WTC11 (cell line): ENCODE results near the gene VASN. TPM values are rescaled to one million over a fixed set of nuclear protein-coding genes. Genes with fewer than 3 reads are reported as not detected.

Experiments used
- ATAC-seq: fragments of 200-7000 bp; cut with Tn5 transposase; 2 replicates; pipeline ENCODE4 v1.10.0; 2021; ENCODE audit warnings: mild to moderate bottlenecking, moderate library complexity
- CTCF ChIA-PET: fragments of 300-600 bp; sonication (Branson Sonifier 250); formaldehyde crosslinking; loops from one replicate; lab custom pipeline; 2021; ENCODE audit warnings: antibody characterized with exemption; lab: Charles Lee
- POLR2A ChIA-PET: fragments of 350-600 bp; sonication (Branson Sonifier 250); formaldehyde crosslinking; loops from one replicate; lab custom pipeline; 2021; ENCODE audit warnings: antibody characterized with exemption; lab: Charles Lee
- DNase-seq: peaks from one replicate; pipeline ENCODE4 v3.0.0; 2021; ENCODE audit warnings: low spot score
- H3K27ac Mint-ChIP-seq: 2 replicates; pipeline ENCODE4 v1.8.0; 2021; ENCODE audit warnings: mixed read lengths
- H3K27me3 Mint-ChIP-seq: 2 replicates; pipeline ENCODE4 v1.8.0; 2021; ENCODE audit warnings: low read depth, mild to moderate bottlenecking, moderate library complexity, mixed read lengths
- H3K36me3 Mint-ChIP-seq: 2 replicates; pipeline ENCODE4 v1.8.0; 2021; ENCODE audit warnings: mixed read lengths
- H3K4me1 Mint-ChIP-seq: 2 replicates; pipeline ENCODE4 v1.8.0; 2022; ENCODE audit warnings: mixed read lengths
- H3K4me3 Mint-ChIP-seq: 2 replicates; pipeline ENCODE4 v1.8.0; 2021; ENCODE audit warnings: mild to moderate bottlenecking, moderate library complexity, mixed read lengths
- H3K9me3 Mint-ChIP-seq: 2 replicates; pipeline ENCODE4 v1.8.0; 2021; ENCODE audit warnings: mixed read lengths
- ATF1 ChIP-seq: sonication (generic); formaldehyde crosslinking; IDR thresholded peaks from 2 replicates; pipeline ENCODE4 v1.8.1; 2023; ENCODE audit warnings: mild to moderate bottlenecking, moderate library complexity, missing genetic modification reagents
- ATF2 ChIP-seq: sonication (generic); formaldehyde crosslinking; IDR thresholded peaks from 2 replicates; pipeline ENCODE4 v1.8.1; 2022; ENCODE audit warnings: low read depth, missing genetic modification reagents, borderline replicate concordance
- E2F1 ChIP-seq: sonication (generic); formaldehyde crosslinking; IDR thresholded peaks from 2 replicates; pipeline ENCODE4 v1.8.0; 2022; ENCODE audit warnings: mild to moderate bottlenecking, missing genetic modification reagents
- EMX1 ChIP-seq: fragments of 250-450 bp; sonication (Bioruptor Pico); IDR thresholded peaks from 2 replicates; pipeline ENCODE4 v1.8.0; 2021; ENCODE audit warnings: mild to moderate bottlenecking
- ESRRA ChIP-seq: sonication (generic); formaldehyde crosslinking; IDR thresholded peaks from 2 replicates; pipeline ENCODE4 v1.8.1; 2022; ENCODE audit warnings: mild to moderate bottlenecking, missing genetic modification reagents, borderline replicate concordance
- KAT7 ChIP-seq: sonication (generic); formaldehyde crosslinking; IDR thresholded peaks from 2 replicates; pipeline ENCODE4 v1.8.1; 2023; ENCODE audit warnings: missing genetic modification reagents, mild to moderate bottlenecking, borderline replicate concordance
- NR1H2 ChIP-seq: sonication (generic); formaldehyde crosslinking; IDR thresholded peaks from 2 replicates; pipeline ENCODE4 v1.9.0; 2021; ENCODE audit warnings: mild to moderate bottlenecking, moderate library complexity, missing genetic modification reagents
- OVOL2 ChIP-seq: fragments of 250-450 bp; sonication (Bioruptor Pico); IDR thresholded peaks from 2 replicates; pipeline ENCODE4 v1.9.0; 2021; ENCODE audit warnings: mild to moderate bottlenecking, borderline replicate concordance
- PRRX2 ChIP-seq: fragments of 250-450 bp; sonication (Bioruptor Pico); IDR thresholded peaks from 2 replicates; pipeline ENCODE4 v1.8.0; 2021; ENCODE audit warnings: mild to moderate bottlenecking
- SMAD4 ChIP-seq: sonication (generic); formaldehyde crosslinking; IDR thresholded peaks from 2 replicates; pipeline ENCODE4 v1.8.0; 2022; ENCODE audit warnings: mild to moderate bottlenecking, missing genetic modification reagents
- SOX15 ChIP-seq: fragments of 250-450 bp; sonication (Bioruptor Pico); IDR thresholded peaks from 2 replicates; pipeline ENCODE4 v1.9.0; 2021; ENCODE audit warnings: mild to moderate bottlenecking
- USF1 ChIP-seq: sonication (generic); formaldehyde crosslinking; IDR thresholded peaks from 2 replicates; pipeline ENCODE4 v1.8.0; 2022; ENCODE audit warnings: mild to moderate bottlenecking, missing genetic modification reagents
- ZNF138 ChIP-seq: sonication (generic); formaldehyde crosslinking; conservative IDR thresholded peaks from 2 replicates; pipeline ENCODE4 v1.8.1; 2022; ENCODE audit warnings: mild to moderate bottlenecking, moderate library complexity, missing genetic modification reagents
- ZNF232 ChIP-seq: sonication (generic); formaldehyde crosslinking; IDR thresholded peaks from 2 replicates; pipeline ENCODE4 v1.8.0; 2022; ENCODE audit warnings: mild to moderate bottlenecking, missing genetic modification reagents
- ZNF317 ChIP-seq: sonication (generic); formaldehyde crosslinking; IDR thresholded peaks from 2 replicates; pipeline ENCODE4 v1.8.1; 2023; ENCODE audit warnings: low read depth, mild to moderate bottlenecking, moderate library complexity, missing genetic modification reagents, borderline replicate concordance
- ZNF512 ChIP-seq: sonication (generic); formaldehyde crosslinking; IDR thresholded peaks from 2 replicates; pipeline ENCODE4 v1.8.1; 2022; ENCODE audit warnings: missing genetic modification reagents, borderline replicate concordance
- ZNF671 ChIP-seq: fragments of 250-450 bp; sonication (Bioruptor Pico); IDR thresholded peaks from 2 replicates; pipeline ENCODE4 v1.8.0; 2021; ENCODE audit warnings: mild to moderate bottlenecking
- total RNA-seq: library from RNA; stranded (reverse); gene quantifications from 3 replicates; pipeline ENCODE4 v1.2.3, GENCODE V29; 2021
- TF ChIP-seq, protein P1 (sequence below): sonication (generic); formaldehyde crosslinking; IDR thresholded peaks from 2 replicates; pipeline ENCODE4 v1.8.0; 2022; ENCODE audit warnings: mild to moderate bottlenecking, missing genetic modification reagents
- TF ChIP-seq, protein P2 (sequence below): fragments of 250-450 bp; sonication (Bioruptor Pico); IDR thresholded peaks from 2 replicates; pipeline ENCODE4 v1.9.0; 2021; ENCODE audit warnings: mild to moderate bottlenecking, borderline replicate concordance
- TF ChIP-seq, protein P3 (sequence below): sonication (generic); formaldehyde crosslinking; IDR thresholded peaks from 2 replicates; pipeline ENCODE4 v1.8.0; 2023; ENCODE audit warnings: mild to moderate bottlenecking, missing genetic modification reagents
- TF ChIP-seq, protein P4 (sequence below): sonication (generic); formaldehyde crosslinking; IDR thresholded peaks from 2 replicates; pipeline ENCODE4 v1.8.0; 2022; ENCODE audit warnings: mild to moderate bottlenecking, missing genetic modification reagents

Gene VASN
- total RNA-seq, 1 experiment from 2014 or later: 8.0 TPM

DNA sequence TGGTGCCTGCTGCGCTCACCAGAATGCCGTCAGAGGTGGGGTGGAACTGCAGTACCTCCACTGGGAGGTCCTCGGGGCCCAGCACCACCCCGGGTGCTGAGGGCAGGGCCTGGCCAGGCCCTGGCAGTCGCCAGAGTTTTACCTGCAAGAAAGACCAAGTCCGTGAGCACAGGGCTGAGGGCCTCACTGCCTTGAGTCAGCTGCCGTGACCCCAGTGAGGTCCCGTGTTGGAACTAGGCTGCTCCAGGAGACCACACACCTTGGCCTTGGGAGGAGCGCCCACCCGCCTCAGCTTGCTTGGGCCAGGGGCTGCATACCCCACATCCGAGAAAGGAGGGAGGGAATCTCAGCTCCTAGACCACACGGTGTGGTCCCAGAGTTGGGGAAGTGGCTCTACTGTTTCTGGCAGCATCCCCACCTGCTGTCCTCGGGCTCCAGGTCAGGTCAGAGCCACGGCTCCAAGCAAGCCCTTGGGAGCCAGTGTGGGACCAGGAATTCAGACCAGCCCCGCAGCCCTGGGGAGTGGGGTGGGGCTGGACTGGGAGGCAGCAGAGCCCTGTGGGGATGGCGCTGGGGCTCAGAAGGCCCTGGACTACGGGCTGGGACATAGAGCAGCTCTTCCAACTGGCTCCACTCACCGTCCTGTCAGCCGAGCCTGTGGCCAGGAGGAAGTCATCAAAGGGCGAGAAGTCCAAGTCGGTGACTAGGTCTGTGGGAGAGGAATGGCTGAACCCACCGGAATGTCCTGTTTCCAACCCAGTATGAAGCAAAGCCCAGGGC lies 36.1 kb downstream of the VASN start:
- no peak for ATAC-seq
- TF ChIP-seq ZNF671 (no peak), ZNF317 (CRISPR knock-in tag) (no peak), EMX1 (CRISPR knock-in tag) (no peak), KAT7 (CRISPR knock-in tag) (no peak), ZNF138 (CRISPR knock-in tag) (no peak), SOX15 (CRISPR knock-in tag) (no peak), ATF1 (CRISPR knock-in tag) (no peak), PRRX2 (CRISPR knock-in tag) (no peak), NR1H2 (CRISPR knock-in tag) (no peak), ZNF512 (CRISPR knock-in tag) (no peak), ZNF232 (CRISPR knock-in tag) (no peak)
- TF ChIP-seq, protein P1, sequence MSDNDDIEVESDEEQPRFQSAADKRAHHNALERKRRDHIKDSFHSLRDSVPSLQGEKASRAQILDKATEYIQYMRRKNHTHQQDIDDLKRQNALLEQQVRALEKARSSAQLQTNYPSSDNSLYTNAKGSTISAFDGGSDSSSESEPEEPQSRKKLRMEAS (CRISPR knock-in tag): no peak
- TF ChIP-seq, protein P2, sequence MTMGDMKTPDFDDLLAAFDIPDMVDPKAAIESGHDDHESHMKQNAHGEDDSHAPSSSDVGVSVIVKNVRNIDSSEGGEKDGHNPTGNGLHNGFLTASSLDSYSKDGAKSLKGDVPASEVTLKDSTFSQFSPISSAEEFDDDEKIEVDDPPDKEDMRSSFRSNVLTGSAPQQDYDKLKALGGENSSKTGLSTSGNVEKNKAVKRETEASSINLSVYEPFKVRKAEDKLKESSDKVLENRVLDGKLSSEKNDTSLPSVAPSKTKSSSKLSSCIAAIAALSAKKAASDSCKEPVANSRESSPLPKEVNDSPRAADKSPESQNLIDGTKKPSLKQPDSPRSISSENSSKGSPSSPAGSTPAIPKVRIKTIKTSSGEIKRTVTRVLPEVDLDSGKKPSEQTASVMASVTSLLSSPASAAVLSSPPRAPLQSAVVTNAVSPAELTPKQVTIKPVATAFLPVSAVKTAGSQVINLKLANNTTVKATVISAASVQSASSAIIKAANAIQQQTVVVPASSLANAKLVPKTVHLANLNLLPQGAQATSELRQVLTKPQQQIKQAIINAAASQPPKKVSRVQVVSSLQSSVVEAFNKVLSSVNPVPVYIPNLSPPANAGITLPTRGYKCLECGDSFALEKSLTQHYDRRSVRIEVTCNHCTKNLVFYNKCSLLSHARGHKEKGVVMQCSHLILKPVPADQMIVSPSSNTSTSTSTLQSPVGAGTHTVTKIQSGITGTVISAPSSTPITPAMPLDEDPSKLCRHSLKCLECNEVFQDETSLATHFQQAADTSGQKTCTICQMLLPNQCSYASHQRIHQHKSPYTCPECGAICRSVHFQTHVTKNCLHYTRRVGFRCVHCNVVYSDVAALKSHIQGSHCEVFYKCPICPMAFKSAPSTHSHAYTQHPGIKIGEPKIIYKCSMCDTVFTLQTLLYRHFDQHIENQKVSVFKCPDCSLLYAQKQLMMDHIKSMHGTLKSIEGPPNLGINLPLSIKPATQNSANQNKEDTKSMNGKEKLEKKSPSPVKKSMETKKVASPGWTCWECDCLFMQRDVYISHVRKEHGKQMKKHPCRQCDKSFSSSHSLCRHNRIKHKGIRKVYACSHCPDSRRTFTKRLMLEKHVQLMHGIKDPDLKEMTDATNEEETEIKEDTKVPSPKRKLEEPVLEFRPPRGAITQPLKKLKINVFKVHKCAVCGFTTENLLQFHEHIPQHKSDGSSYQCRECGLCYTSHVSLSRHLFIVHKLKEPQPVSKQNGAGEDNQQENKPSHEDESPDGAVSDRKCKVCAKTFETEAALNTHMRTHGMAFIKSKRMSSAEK: no peak
- Mint-ChIP-seq H3K4me1 (peaks cover 6% of the 10 kb centered on the region), H3K27ac (no peak overlapping the region), H3K27me3 (no peaks in the 10 kb centered on the region), H3K9me3 (no peaks in the 10 kb centered on the region), H3K36me3 (no peaks in the 10 kb centered on the region), H3K4me3 (no peak overlapping the region)
- no peak for DNase-seq
- POLR2A ChIA-PET: no interaction called here
- CTCF ChIA-PET: interaction anchor here (8.7 kb wide), 1 partner anchor 47 kb away, joined by 322 read pairs; no protein-coding TSS in a partner anchor

DNA sequence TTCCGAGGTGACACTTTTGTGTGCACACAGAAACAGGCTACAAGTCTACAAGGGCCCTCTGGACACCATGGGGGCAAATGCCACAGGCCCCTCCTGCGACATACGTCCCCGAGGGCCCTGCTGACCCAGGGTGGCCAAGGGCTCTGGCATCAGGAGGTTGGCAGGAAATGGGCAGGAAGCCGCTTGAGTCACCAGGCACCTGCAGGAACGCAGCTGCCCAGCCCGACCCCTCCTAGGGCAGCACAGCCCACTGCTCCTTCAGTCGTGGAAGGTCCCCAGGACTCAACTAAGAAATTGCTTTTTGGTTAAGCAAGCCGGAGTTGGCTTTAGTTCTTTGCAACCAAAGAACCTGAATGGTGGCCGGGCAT lies 36.7 kb downstream of the VASN start:
- DNase-seq (no peak), ATAC-seq (no peak)
- POLR2A ChIA-PET: no interaction called here
- no peak overlapping the region for H3K27ac Mint-ChIP-seq
- H3K27me3 Mint-ChIP-seq: no peaks in the 10 kb centered on the region
- H3K4me1 Mint-ChIP-seq: peaks cover 6% of the 10 kb centered on the region
- CTCF ChIA-PET: interaction anchor here (2.1 kb wide), 1 partner anchor 30 kb away, joined by 8 read pairs; no protein-coding TSS in a partner anchor
- no peaks in the 10 kb centered on the region for H3K36me3 Mint-ChIP-seq
- H3K9me3 Mint-ChIP-seq: no peaks in the 10 kb centered on the region
- no peak overlapping the region for H3K4me3 Mint-ChIP-seq
- TF ChIP-seq SMAD4 (CRISPR knock-in tag): no peak
- TF ChIP-seq E2F1 (CRISPR knock-in tag): no peak
- TF ChIP-seq OVOL2 (CRISPR knock-in tag): no peak
- no peak for TF ChIP-seq ESRRA (CRISPR knock-in tag)
- TF ChIP-seq USF1 (CRISPR knock-in tag): no peak
- TF ChIP-seq ATF2 (CRISPR knock-in tag): no peak
- TF ChIP-seq, protein P3, sequence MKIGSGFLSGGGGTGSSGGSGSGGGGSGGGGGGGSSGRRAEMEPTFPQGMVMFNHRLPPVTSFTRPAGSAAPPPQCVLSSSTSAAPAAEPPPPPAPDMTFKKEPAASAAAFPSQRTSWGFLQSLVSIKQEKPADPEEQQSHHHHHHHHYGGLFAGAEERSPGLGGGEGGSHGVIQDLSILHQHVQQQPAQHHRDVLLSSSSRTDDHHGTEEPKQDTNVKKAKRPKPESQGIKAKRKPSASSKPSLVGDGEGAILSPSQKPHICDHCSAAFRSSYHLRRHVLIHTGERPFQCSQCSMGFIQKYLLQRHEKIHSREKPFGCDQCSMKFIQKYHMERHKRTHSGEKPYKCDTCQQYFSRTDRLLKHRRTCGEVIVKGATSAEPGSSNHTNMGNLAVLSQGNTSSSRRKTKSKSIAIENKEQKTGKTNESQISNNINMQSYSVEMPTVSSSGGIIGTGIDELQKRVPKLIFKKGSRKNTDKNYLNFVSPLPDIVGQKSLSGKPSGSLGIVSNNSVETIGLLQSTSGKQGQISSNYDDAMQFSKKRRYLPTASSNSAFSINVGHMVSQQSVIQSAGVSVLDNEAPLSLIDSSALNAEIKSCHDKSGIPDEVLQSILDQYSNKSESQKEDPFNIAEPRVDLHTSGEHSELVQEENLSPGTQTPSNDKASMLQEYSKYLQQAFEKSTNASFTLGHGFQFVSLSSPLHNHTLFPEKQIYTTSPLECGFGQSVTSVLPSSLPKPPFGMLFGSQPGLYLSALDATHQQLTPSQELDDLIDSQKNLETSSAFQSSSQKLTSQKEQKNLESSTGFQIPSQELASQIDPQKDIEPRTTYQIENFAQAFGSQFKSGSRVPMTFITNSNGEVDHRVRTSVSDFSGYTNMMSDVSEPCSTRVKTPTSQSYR (CRISPR knock-in tag): no peak
- TF ChIP-seq, protein P4, sequence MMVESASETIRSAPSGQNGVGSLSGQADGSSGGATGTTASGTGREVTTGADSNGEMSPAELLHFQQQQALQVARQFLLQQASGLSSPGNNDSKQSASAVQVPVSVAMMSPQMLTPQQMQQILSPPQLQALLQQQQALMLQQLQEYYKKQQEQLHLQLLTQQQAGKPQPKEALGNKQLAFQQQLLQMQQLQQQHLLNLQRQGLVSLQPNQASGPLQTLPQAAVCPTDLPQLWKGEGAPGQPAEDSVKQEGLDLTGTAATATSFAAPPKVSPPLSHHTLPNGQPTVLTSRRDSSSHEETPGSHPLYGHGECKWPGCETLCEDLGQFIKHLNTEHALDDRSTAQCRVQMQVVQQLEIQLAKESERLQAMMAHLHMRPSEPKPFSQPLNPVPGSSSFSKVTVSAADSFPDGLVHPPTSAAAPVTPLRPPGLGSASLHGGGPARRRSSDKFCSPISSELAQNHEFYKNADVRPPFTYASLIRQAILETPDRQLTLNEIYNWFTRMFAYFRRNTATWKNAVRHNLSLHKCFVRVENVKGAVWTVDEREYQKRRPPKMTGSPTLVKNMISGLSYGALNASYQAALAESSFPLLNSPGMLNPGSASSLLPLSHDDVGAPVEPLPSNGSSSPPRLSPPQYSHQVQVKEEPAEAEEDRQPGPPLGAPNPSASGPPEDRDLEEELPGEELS (CRISPR knock-in tag): no peak
